Endothelial cell of umbilical vein (primary cell): ENCODE results near the gene RANBP17. TPM values are rescaled to one million over a fixed set of nuclear protein-coding genes. Genes with fewer than 3 reads are reported as not detected.
A peak's percentile ranks its signal among the peaks of the same experiment; 100 is the strongest.

Experiments used
- BruUV-seq: library from RNA; stranded (reverse); fragments of 400-500 nt; replicated peaks from 2 replicates; lab custom pipeline; 2021; lab: Mats Ljungman, UMichigan
- CTCF ChIA-PET: fragments of 300-600, 350-600 bp; sonication (Branson Sonifier 250); formaldehyde crosslinking; loops from one replicate; lab custom pipeline; 2021; ENCODE audit warnings: antibody characterized with exemption, inconsistent platforms; lab: Charles Lee
- POLR2A ChIA-PET: fragments of 300-600, 350-600 bp; sonication (Branson Sonifier 250); formaldehyde crosslinking; loops from one replicate; lab custom pipeline; 2021; ENCODE audit warnings: antibody characterized with exemption, inconsistent platforms; lab: Charles Lee
- DNase-seq: peaks from one replicate; pipeline ENCODE4 v3.0.0-alpha.2; 2011; ENCODE audit warnings: low read depth, low spot score
- FAIRE-seq: peaks from 2 replicates; lab custom pipeline; 2011; peaks lifted over from hg19 to GRCh38; lab: Jason Lieb, UNC
- H2AFZ ChIP-seq: 2 replicates; pipeline ENCODE4 v1.6.0; 2012; ENCODE audit warnings: low read depth, low read length, control low read depth, inconsistent platforms
- H3K27ac ChIP-seq: 2 replicates; pipeline ENCODE4 v1.5.1; 2011; ENCODE audit warnings: low read depth, mild to moderate bottlenecking, control low read depth, low read length, moderate library complexity; ENCODE audit not compliant: insufficient read depth
- H3K27me3 ChIP-seq, 2 experiments: 2 replicates each; pipeline versions ENCODE4 v1.6.0 to v1.6.1; 2011; ENCODE audit warnings: low read length in 2 of 2, mixed read lengths in 1 of 2; ENCODE audit not compliant: control insufficient read depth in 2 of 2, insufficient read depth in 2 of 2
- H3K36me3 ChIP-seq, 2 experiments: 2 replicates in 1 of 2; 3 replicates in 1 of 2; pipeline ENCODE4 v1.5.1; 2011; ENCODE audit warnings: low read length in 2 of 2, mild to moderate bottlenecking in 1 of 2, moderate library complexity in 1 of 2; ENCODE audit not compliant: control insufficient read depth in 2 of 2, insufficient read depth in 2 of 2; ENCODE audit errors: extremely low read depth in 1 of 2
- H3K4me1 ChIP-seq: 3 replicates; pipeline ENCODE4 v1.5.1; 2011; ENCODE audit warnings: mild to moderate bottlenecking, low read length; ENCODE audit not compliant: control insufficient read depth, insufficient read depth; ENCODE audit errors: extremely low read depth
- H3K4me2 ChIP-seq: 2 replicates; pipeline ENCODE4 v1.6.1; 2011; ENCODE audit warnings: low read length, control low read depth, mixed read lengths; ENCODE audit not compliant: insufficient read depth
- H3K4me3 ChIP-seq, 3 experiments: fragments of 200-600 bp in 1 of 3; sonication (generic), shearing (Covaris generic) in 1 of 3; replicated peaks in 1 of 3; 2 replicates each; pipeline ENCODE4 v1.5.1; 2011 to 2016; ENCODE audit warnings: control low read depth in 3 of 3, low read length in 3 of 3, mild to moderate bottlenecking in 2 of 3, inconsistent platforms in 1 of 3, low read depth in 1 of 3, moderate library complexity in 1 of 3; ENCODE audit not compliant: insufficient read depth in 1 of 3
- H3K79me2 ChIP-seq: 2 replicates; pipeline ENCODE4 v1.6.0; 2012; ENCODE audit warnings: low read length, inconsistent platforms; ENCODE audit not compliant: control insufficient read depth, insufficient read depth
- H3K9ac ChIP-seq: replicated peaks from 2 replicates; pipeline ENCODE3; 2011; ENCODE audit warnings: low read length, control low read depth; ENCODE audit not compliant: insufficient read depth; ENCODE audit errors: extremely low read depth
- H3K9me1 ChIP-seq: replicated peaks from 3 replicates; pipeline ENCODE4 v1.6.0; 2011; ENCODE audit warnings: mild to moderate bottlenecking, low read length; ENCODE audit not compliant: control insufficient read depth, insufficient read depth; ENCODE audit errors: extremely low read depth
- H3K9me3 ChIP-seq: replicated peaks from 2 replicates; pipeline ENCODE4 v1.5.1; 2012; ENCODE audit warnings: low read length, inconsistent platforms; ENCODE audit not compliant: control insufficient read depth, insufficient read depth
- H4K20me1 ChIP-seq: replicated peaks from 2 replicates; pipeline ENCODE3; 2011; ENCODE audit warnings: mild to moderate bottlenecking, low read length; ENCODE audit not compliant: control insufficient read depth, insufficient read depth; ENCODE audit errors: extremely low read depth
- CTCF ChIP-seq, 2 donors: IDR thresholded peaks; 1 replicate in 1 of 2; 2 replicates in 1 of 2; pipeline ENCODE4 v1.5.1; 2011; ENCODE audit warnings: low read length in 2 of 2, mild to moderate bottlenecking in 2 of 2, moderate library complexity in 2 of 2, control low read depth in 1 of 2, inconsistent platforms in 1 of 2, low read depth in 1 of 2; ENCODE audit not compliant: insufficient read depth in 1 of 2; ENCODE audit errors: extremely low read depth in 1 of 2
- EZH2 ChIP-seq: IDR thresholded peaks from 2 replicates; pipeline ENCODE4 v1.6.1; 2012; ENCODE audit warnings: borderline replicate concordance, low read depth, mild to moderate bottlenecking, moderate library complexity, low read length, inconsistent platforms; ENCODE audit not compliant: severe bottlenecking
- GATA2 ChIP-seq: IDR thresholded peaks from 2 replicates; pipeline ENCODE4 v1.7.0; 2011; ENCODE audit warnings: low read depth, mild to moderate bottlenecking, moderate library complexity, mixed read lengths, low read length; ENCODE audit not compliant: insufficient read length, insufficient read depth
- MAX ChIP-seq: IDR thresholded peaks from 2 replicates; pipeline ENCODE4 v1.6.1; 2011; ENCODE audit not compliant: insufficient read depth, insufficient read length
- POLR2AphosphoS5 ChIP-seq: IDR thresholded peaks from 2 replicates; pipeline ENCODE4 v1.6.1; 2012; ENCODE audit warnings: low read depth, mild to moderate bottlenecking, control low read depth, low read length, moderate library complexity; ENCODE audit not compliant: insufficient read depth
- dilution Hi-C: fragments of 300-500 bp; cut with MboI; formaldehyde crosslinking; loops from one replicate; pipeline ENCODE4 v1.15.0; 2019; ENCODE audit warnings: low sequenced_read_pairs; ENCODE audit not compliant: extremely low pct_ligation_motif_present
- intact Hi-C: fragments of 100-400 bp; cut with micrococcal nuclease; formaldehyde crosslinking; loops from one replicate; pipeline ENCODE4 v1.10.0; 2022
- polyA plus RNA-seq, 4 experiments: library from polyadenylated mRNA; depleted of rRNA in 3 of 4; stranded (reverse) in 3 of 4; unstranded in 1 of 4; fragments of >200 nt; gene quantifications; 2 replicates each; pipeline versions ENCODE4 v1.2.1 to v1.2.3, GENCODE V29; 2011 to 2012; ENCODE audit warnings: missing spikeins in 1 of 4
- total RNA-seq: library from RNA; stranded (reverse); gene quantifications from 2 replicates; pipeline ENCODE4 v1.2.3, GENCODE V29; 2021

RANBP17 gene
- total and polyA plus RNA-seq, 2 donors (not counting 3 experiments of a cell fraction or from before 2014, with no cell fraction given): 5.6 to 13.6 TPM

DNA sequence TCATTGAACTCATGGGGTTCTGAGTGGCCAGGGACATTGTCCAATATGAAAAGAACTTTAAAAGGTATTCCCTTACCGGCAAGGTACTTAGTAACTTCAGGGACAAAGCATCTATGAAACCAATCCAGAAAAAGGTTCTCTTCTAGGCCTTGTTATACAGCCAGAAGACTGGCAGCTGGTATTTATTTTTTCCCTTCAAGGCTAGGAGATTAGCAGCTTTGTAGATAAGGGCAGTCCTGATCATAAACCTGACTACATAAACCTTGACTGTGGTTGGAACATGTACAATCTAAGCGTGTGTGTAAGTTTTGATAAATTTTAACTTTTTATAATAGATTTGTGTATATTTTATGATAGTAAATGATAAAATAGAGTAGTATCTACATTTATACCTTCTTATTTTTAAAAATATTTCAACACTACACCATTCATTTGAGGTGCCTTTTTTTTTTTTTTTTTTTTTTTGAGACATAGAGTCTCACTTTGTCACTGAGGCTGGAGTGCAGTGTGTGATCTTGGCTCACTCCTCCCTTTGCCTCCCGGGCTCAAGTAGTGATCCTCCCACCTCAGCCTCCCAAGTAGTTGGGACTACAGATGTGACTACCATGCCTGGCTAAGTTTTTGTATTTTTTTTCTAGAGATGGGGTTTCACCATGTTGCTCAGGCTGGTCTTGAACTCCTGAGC lies 24.5 kb downstream of the RANBP17 start:
- intact Hi-C loops (no loop called here), dilution Hi-C loops (no loop called here)
- no peaks in the 10 kb centered on the region for H3K79me2 ChIP-seq
- no peak overlapping the region for H3K9ac ChIP-seq
- no peak overlapping the region for H2AFZ ChIP-seq
- H4K20me1 ChIP-seq: no peaks in the 10 kb centered on the region
- no peak for TF ChIP-seq POLR2AphosphoS5
- no peak for TF ChIP-seq EZH2
- no peak for TF ChIP-seq GATA2
- H3K9me3 ChIP-seq: no peaks in the 10 kb centered on the region
- H3K27me3 ChIP-seq: no peaks in the 10 kb centered on the region
- BruUV-seq: TSS peak; percentile 33
- FAIRE-seq (no peak), DNase-seq (no peak)
- no peaks in the 10 kb centered on the region for H3K36me3 ChIP-seq
- H3K4me2 ChIP-seq: no peak overlapping the region
- peaks cover 3% of the 10 kb centered on the region for H3K4me1 ChIP-seq
- H3K27ac ChIP-seq: peak overlapping the region; percentile 48
- ChIA-PET POLR2A (no interaction called here), CTCF (interaction anchor here (1.0 kb wide), 1 partner anchor 9 kb away, joined by 3 read pairs; no protein-coding TSS in a partner anchor)
- no peak overlapping the region for H3K4me3 ChIP-seq
- H3K9me1 ChIP-seq: no peaks in the 10 kb centered on the region

- Histone ChIP-seq H3K79me2 (no peaks in the 10 kb centered on the region), H3K27ac (peak overlapping the region; percentile 57), H3K4me2 (peak overlapping the region; percentile 20), H3K9me3 (no peaks in the 10 kb centered on the region), H3K36me3 (no peaks in the 10 kb centered on the region), H3K9ac (no peak overlapping the region), H3K9me1 (no peaks in the 10 kb centered on the region), H3K4me1 (peaks cover 6% of the 10 kb centered on the region), H3K4me3 (no peak overlapping the region), H2AFZ (no peak overlapping the region), H4K20me1 (no peaks in the 10 kb centered on the region), H3K27me3 (no peaks in the 10 kb centered on the region)
- no TSS peak for BruUV-seq
- intact Hi-C loops (loop anchor here (2.0 kb wide), 1 partner anchor 29 kb away; the partner anchor contains the start of gene RANBP17), dilution Hi-C loops (no loop called here)
- ChIA-PET POLR2A (no interaction called here), CTCF (interaction anchor here (1.0 to 1.1 kb wide), 2 partner anchors 10 to 83 kb away, joined by 3 read pairs; no protein-coding TSS in a partner anchor)
- peak; percentile 15 for FAIRE-seq
- DNase-seq: peak; percentile 57
- TF ChIP-seq POLR2AphosphoS5: no peak
- no peak for TF ChIP-seq CTCF (IDR thresholded peaks at IDR 0.05; ENCODE audit: extremely low read depth in 1 of 2, insufficient read depth in 1 of 2, low read depth in 1 of 2, low read length in 2 of 2)
- no peak for TF ChIP-seq MAX
- no peak for TF ChIP-seq GATA2
- no peak for TF ChIP-seq EZH2
Observed at GRCh38 chr5:170892196-170892595, 30.4 kb downstream of the RANBP17 start.
